Prostate gland (tissue), 2 donors: ENCODE data around the gene RFWD3. TPM values are rescaled to one million over a fixed set of nuclear protein-coding genes. Genes with fewer than 3 reads are reported as not detected.

ENCODE experiments used
- DNase-seq: peaks from one replicate; pipeline ENCODE4 v3.0.0-alpha.2; 2019; ENCODE audit warnings: low spot score
- H3K27ac ChIP-seq, 2 donors: fragments of 200-600 bp; sonication (generic); 2 replicates each; pipeline ENCODE4 v1.5.1; 2017 to 2019
- H3K27me3 ChIP-seq: fragments of 200-600 bp; sonication (generic); replicated peaks from 2 replicates; pipeline ENCODE4 v1.5.1; 2019; ENCODE audit not compliant: insufficient read depth
- H3K36me3 ChIP-seq, 2 donors: fragments of 200-600 bp; sonication (generic); 1 replicate in 1 of 2; 2 replicates in 1 of 2; pipeline versions ENCODE4 v1.5.1 to v1.8.1; 2017 to 2019
- H3K4me1 ChIP-seq: fragments of 200-600 bp; sonication (generic); replicated peaks from 2 replicates; pipeline ENCODE4 v1.5.1; 2019
- H3K4me3 ChIP-seq, 2 donors: fragments of 200-600 bp; sonication (generic); 2 replicates each; pipeline ENCODE4 v1.5.1; 2017 to 2019
- H3K9me3 ChIP-seq: fragments of 200-600 bp; sonication (generic); 2 replicates; pipeline ENCODE4 v1.5.1; 2017
- POLR2A ChIP-seq: fragments of 450-650 bp; IDR thresholded peaks from one replicate; pipeline ENCODE4 v1.6.1; 2016; ENCODE audit warnings: antibody characterized with exemption, mild to moderate bottlenecking
- POLR2AphosphoS5 ChIP-seq: sonication (generic); formaldehyde crosslinking; IDR thresholded peaks from one replicate; pipeline ENCODE4 v1.6.1; 2017; ENCODE audit warnings: antibody characterized with exemption
- WGBS: methylation state at CpG from one replicate; pipeline ENCODE4 v1.1.5; 2018; 5-methylcytosine and 5-hydroxymethylcytosine counted together
- intact Hi-C: fragments of 100-400 bp; cut with DNase I; formaldehyde crosslinking; loops from one replicate; pipeline ENCODE4 v1.14.2; 2022
- total RNA-seq, 2 donors: library from RNA; depleted of rRNA; stranded (reverse); fragments of >200 nt; gene quantifications; one replicate each; pipeline ENCODE4 v1.1.0, GENCODE V29; 2016
- TF ChIP-seq, protein P1 (sequence below), 4 experiments: fragments of 200-600 bp in 2 of 4; fragments of 450-650 bp in 2 of 4; sonication (generic) in 2 of 4; IDR thresholded peaks; 1 replicate in 3 of 4; 2 replicates in 1 of 4; pipeline ENCODE4 v1.5.1; 2016 to 2019; ENCODE audit warnings: antibody characterized with exemption in 4 of 4, mild to moderate bottlenecking in 2 of 4, moderate library complexity in 2 of 4

RFWD3 gene
- total RNA-seq, 2 donors from 2014 or later = 15.7 to 36.9 TPM

DNA sequence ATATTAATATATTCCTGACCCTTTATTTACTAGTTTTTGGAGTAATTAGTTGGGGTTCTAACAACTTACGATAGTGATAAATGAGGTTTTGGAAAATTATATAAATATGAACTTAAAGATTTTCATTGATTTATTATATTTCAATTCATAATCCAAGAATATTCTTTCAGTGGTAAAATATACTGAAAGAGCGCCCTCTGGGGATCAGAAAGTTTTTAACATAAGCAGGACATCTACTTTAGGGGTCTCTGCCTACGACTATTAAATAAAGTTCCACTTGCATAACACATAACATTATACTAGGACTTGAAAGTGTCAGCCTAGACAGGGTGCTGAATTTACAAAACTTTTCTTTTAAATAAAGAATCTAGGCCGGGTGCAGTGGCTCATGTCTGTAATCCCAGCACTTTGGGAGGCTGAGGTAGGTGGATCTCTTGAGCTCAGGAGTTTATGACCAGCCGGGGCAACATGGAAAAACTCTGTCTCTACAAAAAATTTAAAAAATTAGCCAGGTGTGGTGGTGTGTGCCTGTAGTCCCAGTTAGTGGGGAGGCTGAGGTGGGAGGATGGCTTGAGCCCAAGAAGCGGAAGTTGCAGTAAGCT, 15.6 kb downstream of the RFWD3 start:
- H3K27me3 ChIP-seq = no peaks in the 10 kb centered on the region
- H3K4me3 ChIP-seq = no peak overlapping the region
- intact Hi-C loops = no loop called here
- 85% methylated on average over 6 of the region's 6 CpGs for WGBS
- no peaks in the 10 kb centered on the region for H3K4me1 ChIP-seq
- TF ChIP-seq, protein P1, sequence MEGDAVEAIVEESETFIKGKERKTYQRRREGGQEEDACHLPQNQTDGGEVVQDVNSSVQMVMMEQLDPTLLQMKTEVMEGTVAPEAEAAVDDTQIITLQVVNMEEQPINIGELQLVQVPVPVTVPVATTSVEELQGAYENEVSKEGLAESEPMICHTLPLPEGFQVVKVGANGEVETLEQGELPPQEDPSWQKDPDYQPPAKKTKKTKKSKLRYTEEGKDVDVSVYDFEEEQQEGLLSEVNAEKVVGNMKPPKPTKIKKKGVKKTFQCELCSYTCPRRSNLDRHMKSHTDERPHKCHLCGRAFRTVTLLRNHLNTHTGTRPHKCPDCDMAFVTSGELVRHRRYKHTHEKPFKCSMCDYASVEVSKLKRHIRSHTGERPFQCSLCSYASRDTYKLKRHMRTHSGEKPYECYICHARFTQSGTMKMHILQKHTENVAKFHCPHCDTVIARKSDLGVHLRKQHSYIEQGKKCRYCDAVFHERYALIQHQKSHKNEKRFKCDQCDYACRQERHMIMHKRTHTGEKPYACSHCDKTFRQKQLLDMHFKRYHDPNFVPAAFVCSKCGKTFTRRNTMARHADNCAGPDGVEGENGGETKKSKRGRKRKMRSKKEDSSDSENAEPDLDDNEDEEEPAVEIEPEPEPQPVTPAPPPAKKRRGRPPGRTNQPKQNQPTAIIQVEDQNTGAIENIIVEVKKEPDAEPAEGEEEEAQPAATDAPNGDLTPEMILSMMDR (IDR thresholded peaks at IDR 0.05) = peak in 1 of 4 experiments; percentile 34
- TF ChIP-seq POLR2A = no peak
- no peaks in the 10 kb centered on the region for H3K9me3 ChIP-seq
- no peak for DNase-seq
- no peak overlapping the region for H3K27ac ChIP-seq
- no peaks in the 10 kb centered on the region for H3K36me3 ChIP-seq

DNA sequence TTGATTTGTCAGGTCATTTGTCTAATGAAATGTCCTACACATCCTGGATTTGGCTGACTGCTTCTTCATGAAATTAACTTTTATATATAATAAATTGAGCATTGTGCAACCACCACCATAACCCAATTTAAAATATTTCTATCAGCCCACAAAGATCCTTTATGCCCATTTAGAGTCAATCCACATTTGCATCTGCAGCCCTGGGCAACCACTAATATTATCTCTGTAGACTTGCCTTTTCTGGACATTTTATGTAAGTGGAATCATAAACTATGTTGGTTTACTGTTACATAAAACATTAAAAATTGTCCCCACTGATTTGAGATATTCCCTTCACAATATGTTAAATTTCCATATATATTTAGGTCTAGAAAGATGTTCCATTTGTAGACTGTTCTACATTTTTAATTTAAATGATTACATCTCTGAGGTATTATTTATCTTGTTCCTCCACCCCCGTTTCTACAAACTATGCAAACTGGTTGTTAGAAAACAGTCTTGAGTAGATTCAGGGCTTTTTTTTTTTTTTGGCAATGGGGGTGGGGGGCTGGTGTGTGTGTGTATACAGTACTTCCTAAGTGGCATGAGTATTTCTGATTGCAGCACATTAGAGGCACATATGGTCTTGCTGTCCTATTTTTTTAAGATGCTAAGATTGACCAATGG, 16.7 kb downstream of the RFWD3 start:
- Histone ChIP-seq H3K27me3 (no peaks in the 10 kb centered on the region), H3K27ac (no peak overlapping the region), H3K4me1 (no peaks in the 10 kb centered on the region), H3K4me3 (no peak overlapping the region), H3K9me3 (no peaks in the 10 kb centered on the region), H3K36me3 (no peaks in the 10 kb centered on the region)
- intact Hi-C loops = no loop called here
- TF ChIP-seq POLR2A (no peak), POLR2AphosphoS5 (no peak)
- TF ChIP-seq, protein P1 (IDR thresholded peaks at IDR 0.05) = no peak
- WGBS = 51% methylated on average over 1 of the region's 1 CpG
- no peak for DNase-seq

DNA sequence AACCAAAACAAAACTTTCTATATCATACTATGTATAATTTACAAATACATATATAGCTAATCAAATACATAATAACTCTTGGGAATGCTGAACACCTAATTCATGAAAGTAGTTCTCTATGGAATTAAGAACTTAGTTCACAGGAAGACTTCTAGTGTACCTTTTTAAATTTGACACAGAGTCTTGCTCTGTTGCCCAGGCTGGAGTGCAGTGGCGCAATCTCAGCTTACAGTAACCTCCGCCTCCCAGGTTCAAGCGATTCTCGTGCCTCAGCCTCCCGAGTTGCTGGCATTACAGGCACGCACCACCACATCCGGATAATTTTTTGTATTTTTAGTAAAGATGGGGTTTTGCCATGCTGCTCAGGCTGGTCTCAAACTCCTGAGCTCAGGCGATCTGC, 24.7 kb downstream of the RFWD3 start:
- WGBS = 95% methylated on average over 8 of the region's 8 CpGs
- intact Hi-C loops = no loop called here
- Histone ChIP-seq H3K36me3 (peaks cover 2 to 4% of the 10 kb centered on the region in 2 donors), H3K9me3 (no peaks in the 10 kb centered on the region), H3K27ac (no peak overlapping the region), H3K4me1 (no peaks in the 10 kb centered on the region), H3K27me3 (no peaks in the 10 kb centered on the region), H3K4me3 (no peak overlapping the region)
- no peak for DNase-seq
- TF ChIP-seq POLR2AphosphoS5 (no peak), POLR2A (no peak)
- TF ChIP-seq, protein P1 (IDR thresholded peaks at IDR 0.05) = no peak

DNA sequence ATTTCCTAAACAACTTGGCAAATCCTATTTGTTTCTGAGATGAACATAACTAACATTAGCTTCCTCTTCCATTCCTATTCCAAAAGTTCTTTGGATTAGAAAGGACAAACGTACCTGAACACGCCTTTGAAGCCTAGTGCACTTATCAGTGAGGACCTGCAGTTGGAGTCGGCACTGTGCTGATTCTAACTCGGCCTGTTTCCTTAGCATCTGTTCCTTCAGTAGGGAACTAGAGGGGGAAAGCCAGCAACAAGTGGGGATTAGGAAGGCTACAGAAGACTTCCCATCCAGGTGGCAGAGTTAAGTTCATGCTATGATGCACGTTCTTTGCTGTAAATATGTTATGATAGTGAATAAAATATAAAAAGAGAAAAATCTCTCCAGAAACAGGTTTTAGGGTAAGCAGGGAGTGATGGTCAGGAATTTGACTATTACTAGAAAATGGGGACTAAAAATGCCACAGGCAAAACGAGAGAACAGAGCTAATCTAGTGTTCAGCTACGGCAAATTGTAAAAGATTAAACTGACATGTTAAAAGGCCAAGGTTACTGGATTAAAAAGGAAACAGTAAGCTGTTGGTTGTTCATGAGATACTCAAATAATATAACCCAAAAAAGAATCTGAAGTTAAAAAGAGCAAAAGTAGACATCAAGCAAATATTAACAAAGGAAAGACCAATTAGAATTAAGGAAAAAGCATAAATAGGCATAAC, 28.8 kb downstream of the RFWD3 start:
- DNase-seq = no peak
- no peaks in the 10 kb centered on the region for H3K9me3 ChIP-seq
- TF ChIP-seq POLR2A (no peak), POLR2AphosphoS5 (no peak)
- TF ChIP-seq, protein P1 (IDR thresholded peaks at IDR 0.05) = no peak
- no peak overlapping the region for H3K4me3 ChIP-seq
- intact Hi-C loops = no loop called here
- WGBS = 83% methylated on average over 7 of the region's 7 CpGs
- H3K27me3 ChIP-seq = no peaks in the 10 kb centered on the region
- H3K36me3 ChIP-seq = no peaks in the 10 kb centered on the region
- H3K4me1 ChIP-seq = no peaks in the 10 kb centered on the region
- H3K27ac ChIP-seq = no peak overlapping the region
